Measurements from ENCODE around the gene ATP1A1. TPM values are rescaled to one million over a fixed set of nuclear protein-coding genes. Genes with fewer than 3 reads are reported as not detected.

Gene ATP1A1
- total and polyA plus RNA-seq, 9 of the 15 experiments (the other 6 are each of a cell fraction or from before 2014, with no cell fraction given), result 99.3 to 513 (median 234) TPM

DNA sequence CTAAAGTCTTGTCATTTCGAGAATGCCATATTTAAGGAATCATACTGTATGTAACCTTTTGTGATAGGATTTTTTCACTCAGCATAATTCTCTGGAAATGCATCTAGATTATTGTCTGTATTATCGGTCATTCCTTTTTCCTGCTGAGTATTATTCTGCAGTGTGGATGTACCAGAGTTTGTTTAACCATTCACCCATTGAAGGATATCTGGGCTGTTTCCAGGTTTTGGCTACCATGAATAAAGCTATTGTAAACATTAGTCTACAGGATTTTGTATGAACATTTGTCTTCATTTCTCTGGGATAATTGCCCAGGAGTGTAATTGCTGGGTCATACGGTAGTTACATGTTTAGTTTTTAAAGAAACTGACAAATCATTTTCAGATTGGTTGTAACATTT lies 61.8 kb downstream of the ATP1A1 start:
- no peaks in the 10 kb centered on the region for H3K36me3 ChIP-seq (ENCODE audit: control insufficient read depth, insufficient read depth, low read length)
- no peak for DNase-seq (ENCODE audit: extremely low read depth in 1 of 4, low spot score in 3 of 4)
- H3K4me3 ChIP-seq, result no peak overlapping the region
- H3K4me2 ChIP-seq (ENCODE audit: insufficient read depth, low read length), result no peak overlapping the region
- in situ Hi-C loops (cut with MboI) (no loop called here), intact Hi-C loops (cut with micrococcal nuclease) (no loop called here)
- 0 out of 2 replicates have a peak overlapping the region, but pooled peaks have one; percentile 15 for H2AFZ ChIP-seq (ENCODE audit: low read depth, low read length)
- FAIRE-seq, result no peak
- BruUV-seq (replicated peaks), result no TSS peak
- no peaks in the 10 kb centered on the region for H3K9me3 ChIP-seq (replicated peaks; ENCODE audit: control insufficient read depth, insufficient read depth, low read depth, low read length)
- no peak overlapping the region for H3K27ac ChIP-seq (ENCODE audit: extremely low read depth, low read depth, low read length)
- H3K27me3 ChIP-seq (ENCODE audit: control insufficient read depth in 2 of 2, insufficient read depth in 2 of 2, low read length in 2 of 2), result no peaks in the 10 kb centered on the region
- ChIA-PET CTCF (ENCODE audit: low intra/inter-chr PET ratio) (no interaction called here), POLR2A (interaction anchor here (1.0 to 2.3 kb wide), 2 partner anchors 13 to 16 kb away, joined by 3 to 8 read pairs; no protein-coding TSS in a partner anchor)
- no peak for ATAC-seq
- no peak overlapping the region for H3K9ac ChIP-seq (ENCODE audit: insufficient read depth in 1 of 2, low read depth in 2 of 2, low read length in 2 of 2)
- no peaks in the 10 kb centered on the region for H3K9me1 ChIP-seq (ENCODE audit: control insufficient read depth, insufficient read depth, low read length)
- TF ChIP-seq ETV1 (tag; conservative IDR thresholded peaks at IDR 0.05; ENCODE audit: low read depth) (no peak), ZNF146 (CRISPR knock-in tag; IDR thresholded peaks at IDR 0.05; ENCODE audit: unreplicated experiment) (peak; percentile 32), KDM1A (IDR thresholded peaks at IDR 0.05) (peak in 1 of 2 experiments; percentile 31; a peak in 1 of 4 replicates), ZNF24 (IDR thresholded peaks at IDR 0.05) (0 out of 2 replicates have a peak, but pooled peaks have one; percentile 15)
- TF ChIP-seq, protein P1, sequence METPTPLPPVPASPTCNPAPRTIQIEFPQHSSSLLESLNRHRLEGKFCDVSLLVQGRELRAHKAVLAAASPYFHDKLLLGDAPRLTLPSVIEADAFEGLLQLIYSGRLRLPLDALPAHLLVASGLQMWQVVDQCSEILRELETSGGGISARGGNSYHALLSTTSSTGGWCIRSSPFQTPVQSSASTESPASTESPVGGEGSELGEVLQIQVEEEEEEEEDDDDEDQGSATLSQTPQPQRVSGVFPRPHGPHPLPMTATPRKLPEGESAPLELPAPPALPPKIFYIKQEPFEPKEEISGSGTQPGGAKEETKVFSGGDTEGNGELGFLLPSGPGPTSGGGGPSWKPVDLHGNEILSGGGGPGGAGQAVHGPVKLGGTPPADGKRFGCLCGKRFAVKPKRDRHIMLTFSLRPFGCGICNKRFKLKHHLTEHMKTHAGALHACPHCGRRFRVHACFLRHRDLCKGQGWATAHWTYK (CRISPR knock-in tag; IDR thresholded peaks at IDR 0.05), result no peak
- no peaks in the 10 kb centered on the region for H3K79me2 ChIP-seq (ENCODE audit: control insufficient read depth, insufficient read depth, low read length)
- H4K20me1 ChIP-seq (replicated peaks; ENCODE audit: control insufficient read depth, insufficient read depth, low read length), result no peaks in the 10 kb centered on the region
- H3K4me1 ChIP-seq (replicated peaks in 1 of 2; ENCODE audit: control insufficient read depth in 2 of 2, insufficient read depth in 2 of 2, low read length in 2 of 2), result peaks cover 16 to 23% of the 10 kb centered on the region in 2 experiments; a peak in 4 of 5 replicates
- 69% methylated on average over 3 of the region's 3 CpGs for WGBS (ENCODE audit: insufficient coverage, low coverage, missing lambda C conversion rate)
